GM23248 (cell line): ENCODE data around the gene PPP2R2B.

Experiments
- EZH2 ChIP-seq: fragments of 200-600 bp; sonication (generic); IDR thresholded peaks from 2 replicates; pipeline ENCODE4 v1.6.1; 2018; ENCODE audit warnings: antibody characterized with exemption, mild to moderate bottlenecking; ENCODE audit not compliant: insufficient read depth, poor library complexity, severe bottlenecking
- EZH2phosphoT487 ChIP-seq: fragments of 200-600 bp; sonication (generic); IDR thresholded peaks from 2 replicates; pipeline ENCODE4 v1.6.1; 2018; ENCODE audit warnings: antibody characterized with exemption, moderate library complexity, mild to moderate bottlenecking, low read depth; ENCODE audit not compliant: insufficient read depth

DNA sequence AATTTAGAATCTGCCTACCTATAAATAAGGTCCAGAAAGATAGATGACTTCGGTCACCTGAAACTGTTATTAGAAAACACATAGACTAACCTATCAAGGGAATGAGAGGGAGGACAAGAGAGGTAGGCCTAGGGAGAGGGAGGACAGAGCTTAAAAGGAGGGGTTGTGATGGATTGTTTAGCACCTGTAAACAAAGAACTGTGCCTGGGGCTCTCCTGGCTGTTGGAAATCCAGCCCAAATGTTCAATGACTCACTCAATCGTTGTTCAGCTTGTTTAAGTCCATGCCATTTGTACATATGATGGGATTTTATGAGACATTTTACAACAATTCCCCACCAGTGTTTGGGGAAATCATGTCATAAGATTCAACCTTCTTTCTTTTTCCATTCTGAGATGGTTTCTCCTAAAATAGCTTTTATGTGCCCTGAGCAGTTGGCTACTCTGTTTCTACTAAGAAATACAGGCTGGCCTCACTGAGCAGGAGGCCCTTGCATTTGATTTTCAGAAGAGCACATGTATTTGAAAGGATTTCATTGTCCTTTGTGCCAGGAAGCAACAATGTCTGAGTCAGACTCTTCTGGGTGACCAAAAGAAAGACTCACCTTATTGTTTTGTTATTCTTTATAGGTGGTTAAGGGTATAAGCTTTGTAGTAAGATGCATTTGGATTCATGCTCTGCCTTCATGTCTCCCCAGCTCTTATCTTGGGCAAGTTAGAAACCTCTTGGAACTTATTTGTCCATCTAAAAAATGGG lies 314.4 kb downstream of the PPP2R2B start:
- TF ChIP-seq EZH2 (no peak), EZH2phosphoT487 (no peak)
